GM10248 (cell line): ENCODE results near the gene STOM.

Source experiments
- CTCF ChIA-PET: fragments of 300-600 bp; sonication (Branson Sonifier 250); formaldehyde crosslinking; extraction: SDS; loops from one replicate; lab custom pipeline; 2021; ENCODE audit warnings: antibody characterized with exemption; lab: Yijun Ruan, JAX
- POLR2A ChIA-PET: fragments of 350-650 bp; sonication (Branson Sonifier 250); formaldehyde crosslinking; extraction: SDS; loops from one replicate; lab custom pipeline; 2020; ENCODE audit warnings: antibody characterized with exemption; lab: Yijun Ruan, JAX
- DNase-seq: peaks from one replicate; pipeline ENCODE4 v3.0.0; 2012; ENCODE audit errors: extremely low spot score
- CTCF ChIP-seq: IDR thresholded peaks from 2 replicates; pipeline ENCODE4 v1.5.1; 2012; ENCODE audit warnings: mild to moderate bottlenecking, low read depth; ENCODE audit errors: extremely low read depth, missing control alignments, control extremely low read depth

Gene STOM

DNA sequence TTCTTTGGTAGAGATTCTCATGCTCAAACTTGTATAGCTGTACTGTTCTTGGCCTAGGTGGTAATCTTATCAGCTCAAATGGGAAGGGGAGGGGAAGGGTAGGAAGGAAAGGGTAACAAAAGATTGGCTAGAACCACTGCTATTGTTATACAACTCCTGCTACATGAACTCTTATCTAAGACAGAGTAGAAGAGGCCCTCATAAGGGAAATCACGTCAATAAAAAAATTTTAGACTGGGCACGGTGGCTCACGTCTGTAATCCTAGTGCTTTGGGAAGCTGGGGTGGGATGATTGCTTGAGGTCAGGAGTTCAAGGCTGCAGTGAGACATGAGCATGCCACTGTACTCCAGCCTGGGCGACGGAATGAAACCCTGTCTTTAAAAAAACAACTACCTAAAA, 15.9 kb downstream of the STOM start:
- DNase-seq = no peak
- ChIA-PET CTCF (interaction anchor here (1.1 to 2.7 kb wide), 8 partner anchors 10 to 152 kb away, joined by 3 to 16 read pairs (median 6); partner anchors contain the start of gene RAB14), POLR2A (no interaction called here)
- TF ChIP-seq CTCF = no peak

DNA sequence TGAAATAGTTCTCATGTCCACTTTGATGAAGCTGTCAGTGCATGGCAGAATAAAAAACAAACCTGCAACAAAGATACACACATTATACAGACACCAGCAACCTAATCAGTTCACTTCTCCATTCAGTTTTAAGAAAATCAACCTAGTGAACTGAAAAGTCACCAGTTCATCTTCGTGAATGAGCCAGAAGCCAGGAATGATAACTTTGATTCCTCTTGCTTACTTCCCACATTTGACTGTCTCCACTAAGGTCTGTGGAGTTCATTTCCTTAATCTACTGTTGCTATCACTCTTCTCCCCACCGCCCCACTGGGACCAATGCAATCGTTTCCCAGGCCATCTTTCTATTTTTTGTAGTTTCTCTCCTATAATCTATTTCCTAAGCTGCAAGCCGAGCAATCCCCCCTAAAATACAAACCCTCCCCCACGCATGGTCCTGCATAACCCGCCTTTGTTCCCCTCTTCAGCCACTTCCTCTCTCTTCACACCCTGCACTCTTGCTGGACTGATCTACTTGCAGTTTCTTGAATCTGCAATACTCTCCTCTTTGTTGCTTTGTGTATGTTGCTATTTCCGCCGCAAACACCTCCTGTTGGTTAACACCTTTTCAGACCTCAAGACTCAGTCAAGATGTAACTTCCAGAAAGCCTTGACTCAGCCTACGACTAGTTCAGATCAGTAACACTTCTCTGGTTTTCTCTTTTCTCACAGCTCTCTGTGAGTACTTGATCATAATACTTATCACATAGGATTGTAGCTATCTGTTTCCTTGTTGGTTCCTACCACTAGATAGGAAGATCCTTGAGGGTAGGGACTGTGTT, 16.6 kb downstream of the STOM start:
- POLR2A ChIA-PET = no interaction called here
- CTCF ChIA-PET = interaction anchor here (1.1 to 2.7 kb wide), 9 partner anchors 10 to 152 kb away, joined by 3 to 16 read pairs (median 6); partner anchors contain the start of gene RAB14
- no peak for TF ChIP-seq CTCF

GRCh38 chr9:121350993-121351561, 19.0 kb downstream of the STOM start:
- TF ChIP-seq CTCF = no peak
- POLR2A ChIA-PET = no interaction called here
- CTCF ChIA-PET = interaction anchor here (0.8 to 4.2 kb wide), 6 partner anchors 9 to 138 kb away, joined by 3 to 31 read pairs (median 4); no protein-coding TSS in a partner anchor
- no peak for DNase-seq

More for the DNA sequence above, 16.6 kb downstream of the STOM start:
- peak; percentile 72 for DNase-seq

DNA sequence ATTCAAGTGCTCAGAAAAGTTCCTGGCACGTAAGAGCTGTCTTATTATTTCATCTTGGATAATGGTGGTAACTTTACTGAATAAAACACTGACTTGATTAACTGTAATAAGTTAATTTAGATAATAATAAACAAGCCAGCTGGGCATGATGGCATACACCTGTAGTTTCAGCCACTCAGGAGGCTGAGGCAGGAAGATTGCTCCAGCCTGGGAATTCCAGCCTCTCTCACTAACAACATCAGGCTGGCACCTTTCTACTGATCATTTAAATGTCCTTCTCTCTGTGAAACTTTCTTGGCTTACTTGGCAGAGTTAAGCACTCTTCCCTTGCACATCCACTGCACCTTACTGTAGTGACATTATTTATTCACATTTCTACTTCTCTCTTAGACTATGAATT, 20.0 kb downstream of the STOM start:
- POLR2A ChIA-PET = no interaction called here
- CTCF ChIA-PET = interaction anchor here (1.5 to 4.2 kb wide), 7 partner anchors 8 to 137 kb away, joined by 3 to 31 read pairs (median 4); no protein-coding TSS in a partner anchor
- DNase-seq = no peak
- no peak for TF ChIP-seq CTCF

- DNase-seq = no peak
- no peak for TF ChIP-seq CTCF
- CTCF ChIA-PET = interaction anchor here (1.2 to 4.2 kb wide), 7 partner anchors 13 to 131 kb away, joined by 3 to 31 read pairs (median 4); no protein-coding TSS in a partner anchor
- POLR2A ChIA-PET = no interaction called here
These were observed 21.0 kb downstream of the STOM start for GRCh38 chr9:121349009-121349408.

- TF ChIP-seq CTCF = no peak
- no peak for DNase-seq
- ChIA-PET CTCF (interaction anchor here (1.2 to 4.2 kb wide), 4 partner anchors 13 to 28 kb away, joined by 3 to 31 read pairs (median 4); no protein-coding TSS in a partner anchor), POLR2A (no interaction called here)
These were observed 21.8 kb downstream of the STOM start for GRCh38 chr9:121348221-121348620.
